CD4-positive, alpha-beta T cell treated with Interleukin-12 subunit alpha and Interleukin-12 subunit beta, for 1 hour (primary cell): Measurements from ENCODE around the gene ZC3H12C.
A peak's percentile ranks its signal among the peaks of the same experiment; 100 is the strongest.

ENCODE experiments used
- DNase-seq: peaks from one replicate; pipeline ENCODE4 v3.0.0-alpha.2; 2020

ZC3H12C gene

GRCh38 chr11:110156503-110156902, 63.3 kb downstream of the ZC3H12C start:
- no peak for DNase-seq

DNA sequence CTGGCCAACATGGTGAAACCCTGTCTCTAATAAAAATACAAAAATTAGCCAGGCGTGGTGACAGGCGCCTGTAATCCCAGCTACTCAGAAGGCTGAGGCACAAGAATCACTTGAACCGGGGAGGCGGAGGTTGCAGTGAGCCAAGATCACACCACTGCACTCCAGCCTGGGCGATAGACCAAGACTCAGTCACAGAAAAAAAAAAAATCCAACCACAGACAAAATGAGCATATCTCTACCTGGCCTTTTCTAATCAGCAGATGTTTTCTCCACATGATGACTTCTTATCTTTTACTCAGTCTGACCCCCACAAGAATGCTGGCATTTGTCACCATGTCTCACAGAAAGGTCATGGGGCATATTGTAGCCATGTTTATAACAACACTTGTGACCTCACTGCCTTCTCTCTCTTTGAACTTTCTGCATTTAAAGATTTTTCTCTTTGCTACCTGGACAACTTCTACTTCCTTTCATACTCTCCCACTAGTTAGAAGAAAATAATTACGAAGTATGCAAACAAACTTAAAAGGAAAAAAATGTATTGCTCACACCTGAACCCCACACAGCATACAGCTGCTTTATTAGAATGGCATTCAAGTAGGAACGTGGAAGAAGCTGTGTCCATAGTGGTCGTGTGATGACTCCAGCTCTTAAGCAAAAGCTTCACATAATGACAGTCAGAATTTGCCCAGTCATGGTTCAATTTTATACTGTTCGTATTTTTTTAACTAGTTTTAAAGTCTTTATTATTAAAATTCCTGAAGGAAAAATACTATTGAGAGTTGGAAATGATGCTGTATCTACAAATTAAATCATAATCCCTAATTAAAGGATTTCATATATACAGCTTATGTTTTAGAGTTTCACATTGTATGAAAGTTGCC, 65.4 kb downstream of the ZC3H12C start:
- DNase-seq, result no peak

DNA sequence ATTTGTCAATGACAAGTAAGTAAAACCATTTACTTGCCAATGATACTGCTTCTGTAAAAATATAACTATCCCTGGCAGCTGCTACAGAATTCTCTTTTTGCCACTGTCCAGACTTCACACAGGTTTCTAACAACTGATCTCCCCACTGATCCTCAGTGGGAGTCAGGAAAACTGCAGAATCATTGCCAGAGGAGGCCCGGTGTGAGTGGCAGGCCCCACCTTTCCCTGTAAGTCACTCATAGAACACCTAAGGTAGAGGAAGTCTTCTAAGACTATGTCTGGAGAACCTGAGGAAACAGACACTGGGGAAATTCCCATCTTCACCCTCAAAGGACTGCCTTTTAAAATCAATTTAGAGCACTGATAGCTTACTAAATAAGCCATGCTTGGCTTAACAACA, 66.3 kb downstream of the ZC3H12C start:
- DNase-seq, result no peak

- no peak for DNase-seq
Observed at GRCh38 chr11:110160016-110160415, 66.8 kb downstream of the ZC3H12C start.

GRCh38 chr11:110160437-110160836, 67.2 kb downstream of the ZC3H12C start:
- no peak for DNase-seq

DNA sequence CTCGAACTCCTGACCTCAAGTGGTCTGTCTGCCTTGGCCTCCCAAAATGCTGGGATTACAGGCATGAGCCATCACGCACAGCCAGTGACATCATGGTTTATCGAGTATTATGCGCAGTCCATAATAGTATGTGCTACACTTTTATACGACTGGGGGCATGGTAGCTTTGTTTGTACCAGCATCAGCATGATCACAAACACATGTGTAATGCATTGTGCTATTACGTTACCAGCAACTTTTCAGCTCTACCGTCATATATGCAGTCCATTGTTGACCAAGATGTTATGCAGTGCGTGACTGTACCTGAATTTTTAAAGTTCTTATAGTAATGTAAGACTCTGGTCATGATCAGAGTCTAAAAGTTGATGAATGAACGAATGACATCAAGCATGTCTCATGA, 67.9 kb downstream of the ZC3H12C start:
- no peak for DNase-seq

- DNase-seq, result no peak
Observed at GRCh38 chr11:110162216-110162615, 69.0 kb downstream of the ZC3H12C start.

GRCh38 chr11:110165039-110165925, 72.1 kb downstream of the ZC3H12C start:
- no peak for DNase-seq

DNA sequence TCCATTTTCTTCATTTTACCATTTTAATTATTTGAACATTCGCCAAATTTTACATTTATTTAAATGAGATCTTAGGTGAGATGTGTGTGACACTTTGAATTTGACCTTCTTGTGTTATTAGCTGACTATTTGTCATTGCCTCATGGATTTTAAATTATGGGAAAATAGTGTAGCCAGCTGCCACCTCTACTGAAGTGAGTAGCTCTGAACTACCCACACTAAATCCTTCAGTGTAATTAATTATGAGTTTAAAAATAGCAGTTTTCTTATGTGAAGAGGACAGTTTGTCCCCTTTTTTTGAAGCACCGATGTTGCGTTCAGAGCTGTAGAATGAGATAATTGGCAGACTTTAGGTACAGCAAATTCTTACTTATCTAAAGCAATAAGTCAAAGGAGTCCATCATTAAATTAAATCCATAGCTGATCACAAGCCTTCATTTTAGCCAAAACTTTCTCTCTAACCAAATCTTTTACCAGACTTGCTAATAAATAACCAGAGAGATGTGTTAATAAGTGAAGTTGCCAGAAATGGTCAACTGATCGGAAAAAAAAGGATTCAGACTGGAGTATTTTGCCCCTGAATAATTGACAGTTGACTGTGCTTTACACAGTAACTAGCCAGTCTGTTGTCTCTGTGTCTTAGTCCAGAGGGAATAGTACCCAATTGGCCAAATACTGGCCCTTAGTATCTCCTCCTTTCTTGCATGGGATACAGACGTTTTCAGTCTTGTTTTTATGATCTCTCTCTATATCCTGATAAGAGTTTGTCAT, 75.0 kb downstream of the ZC3H12C start:
- no peak for DNase-seq

DNA sequence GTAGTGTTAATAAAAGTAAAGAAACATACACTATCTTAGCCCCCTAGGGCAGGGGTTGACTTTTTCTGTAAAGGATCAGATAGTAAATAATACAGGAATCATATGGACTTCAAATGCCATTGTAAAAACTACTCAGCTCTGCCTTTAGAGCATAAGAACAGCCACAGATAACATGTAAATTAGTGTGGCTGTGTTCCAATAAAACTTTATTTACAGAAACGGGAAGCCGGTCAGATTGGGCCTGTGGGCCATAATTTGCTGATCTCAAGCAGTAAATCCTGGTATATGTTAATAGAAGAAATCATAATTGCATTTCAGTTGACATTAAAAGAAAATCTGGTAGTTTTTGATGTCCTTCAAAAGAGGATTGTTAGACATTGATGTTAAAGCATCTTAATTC, 76.5 kb downstream of the ZC3H12C start:
- DNase-seq, result no peak

GRCh38 chr11:110172468-110173065, 79.4 kb downstream of the ZC3H12C start:
- no peak for DNase-seq

- DNase-seq, result peak; percentile 57
Observed at GRCh38 chr11:110173811-110174644, 80.8 kb downstream of the ZC3H12C start.

- DNase-seq, result no peak
Observed at GRCh38 chr11:110174645-110175310, 81.6 kb downstream of the ZC3H12C start.

GRCh38 chr11:110176366-110177085, 83.3 kb downstream of the ZC3H12C start:
- no peak for DNase-seq

- no peak for DNase-seq
Observed at GRCh38 chr11:110177086-110177456, 83.9 kb downstream of the ZC3H12C start.

DNA sequence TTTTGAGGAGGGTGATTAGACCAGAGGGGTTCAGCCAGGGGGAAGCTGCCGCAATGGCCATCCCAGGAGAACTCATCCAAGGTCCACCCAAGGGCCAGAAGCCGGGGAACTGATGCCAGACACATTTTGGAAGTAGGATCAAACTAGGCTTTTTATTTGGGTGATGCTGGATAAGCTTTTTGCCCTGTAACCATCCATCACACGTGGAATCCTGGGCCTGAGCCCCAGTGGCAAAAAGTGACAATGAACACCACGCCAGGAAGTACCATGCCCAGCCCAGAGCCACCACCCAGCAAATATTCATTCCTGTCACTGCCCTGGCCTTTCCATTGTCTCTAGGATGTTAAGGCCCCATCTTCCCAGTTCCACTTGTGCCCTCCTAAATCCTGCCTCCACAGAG, 85.9 kb downstream of the ZC3H12C start:
- no peak for DNase-seq

GRCh38 chr11:110182886-110183285, 89.7 kb downstream of the ZC3H12C start:
- no peak for DNase-seq

DNA sequence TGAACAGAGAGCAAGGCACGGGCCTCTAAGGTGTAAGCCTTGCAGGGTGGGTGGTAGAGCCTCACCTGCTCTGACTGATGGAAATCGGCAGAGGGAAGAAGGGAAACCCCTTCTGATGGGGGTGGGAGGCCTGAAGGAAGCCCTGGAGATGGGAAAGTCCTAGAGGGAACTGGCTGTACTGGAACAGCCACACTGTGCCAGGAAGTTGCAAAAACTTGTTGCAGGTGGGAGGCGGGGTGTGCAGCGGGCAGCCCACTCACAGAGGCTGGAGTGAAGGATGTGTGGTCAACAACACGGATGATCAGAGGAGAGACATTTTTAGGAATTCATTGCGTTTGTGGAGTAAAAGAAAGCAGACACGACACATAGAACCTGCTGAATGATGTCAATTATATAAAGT, 91.3 kb downstream of the ZC3H12C start:
- no peak for DNase-seq

GRCh38 chr11:110185121-110185591, 92.0 kb downstream of the ZC3H12C start:
- DNase-seq, result no peak

- no peak for DNase-seq
Observed at GRCh38 chr11:110185599-110185998, 92.4 kb downstream of the ZC3H12C start.
